HepG2 (cell line): ENCODE measurements around the gene CRHR1.

Experiments
- CTCF ChIP-seq: sonication (generic); formaldehyde crosslinking; IDR thresholded peaks from 2 replicates; pipeline ENCODE4 v1.5.0; 2020; ENCODE audit warnings: mild to moderate bottlenecking, missing genetic modification reagents, moderate library complexity
- NR1H2 ChIP-seq: sonication (generic); formaldehyde crosslinking; IDR thresholded peaks from 2 replicates; pipeline ENCODE4 v1.8.1; 2022; ENCODE audit warnings: low read depth, missing genetic modification reagents, borderline replicate concordance
- SALL2 ChIP-seq: sonication (generic); formaldehyde crosslinking; IDR thresholded peaks from 2 replicates; pipeline ENCODE4 v1.8.1; 2023; ENCODE audit warnings: mild to moderate bottlenecking, missing genetic modification reagents, inconsistent platforms
- USF2 ChIP-seq, 2 experiments: sonication (generic) in 1 of 2; formaldehyde crosslinking in 1 of 2; IDR thresholded peaks; 2 replicates each; pipeline versions ENCODE4 v1.5.1 to v1.6.1; 2011 to 2020; ENCODE audit warnings: borderline replicate concordance in 1 of 2, low read depth in 1 of 2, low read length in 1 of 2, mild to moderate bottlenecking in 1 of 2, missing genetic modification reagents in 1 of 2, moderate library complexity in 1 of 2
- ZNF263 ChIP-seq: sonication (generic); formaldehyde crosslinking; IDR thresholded peaks from 2 replicates; pipeline ENCODE4 v1.4.0; 2020; ENCODE audit warnings: missing genetic modification reagents
- ZNF333 ChIP-seq: sonication (generic); formaldehyde crosslinking; IDR thresholded peaks from 2 replicates; pipeline ENCODE4 v1.4.0; 2020; ENCODE audit warnings: mild to moderate bottlenecking, missing genetic modification reagents, borderline replicate concordance
- ZNF337 ChIP-seq: sonication (generic); formaldehyde crosslinking; IDR thresholded peaks from 2 replicates; pipeline ENCODE4 v1.5.1; 2020; ENCODE audit warnings: missing genetic modification reagents, low read depth, mild to moderate bottlenecking, borderline replicate concordance
- ZSCAN29 ChIP-seq: sonication (generic); formaldehyde crosslinking; conservative IDR thresholded peaks from 2 replicates; pipeline ENCODE4 v1.4.0; 2020; ENCODE audit warnings: mild to moderate bottlenecking, missing genetic modification reagents

- TF ChIP-seq ZNF263 (CRISPR knock-in tag) (no peak), ZNF333 (CRISPR knock-in tag) (no peak), CTCF (no peak), ZNF337 (CRISPR knock-in tag) (no peak), USF2 (IDR thresholded peaks at IDR 0.05; ENCODE audit: low read depth, low read length) (no peak), USF2 (CRISPR knock-in tag; IDR thresholded peaks at IDR 0.05; ENCODE audit: borderline replicate concordance) (no peak), ZSCAN29 (no peak), NR1H2 (CRISPR knock-in tag) (no peak), SALL2 (CRISPR knock-in tag) (no peak)
These were observed 42.9 kb downstream of the CRHR1 start for GRCh38 chr17:45826919-45827588.
